HCT116 (cell line): ENCODE results near the gene PANX2.

ENCODE experiments used
- EGR1 ChIP-seq: IDR thresholded peaks from 2 replicates; pipeline ENCODE4 v1.6.1; 2012; ENCODE audit warnings: low read depth
- ELF1 ChIP-seq: IDR thresholded peaks from 2 replicates; pipeline ENCODE4 v1.6.1; 2012; ENCODE audit warnings: low read depth, borderline replicate concordance
- EZH2 ChIP-seq: fragments of 200-600 bp; sonication (generic); IDR thresholded peaks from 2 replicates; pipeline ENCODE4 v1.6.1; 2017; ENCODE audit warnings: antibody characterized with exemption, mixed run types
- EZH2phosphoT487 ChIP-seq: fragments of 200-600 bp; IDR thresholded peaks from 2 replicates; pipeline ENCODE4 v1.6.1; 2018; ENCODE audit warnings: antibody characterized with exemption, borderline replicate concordance
- JUND ChIP-seq: IDR thresholded peaks from 2 replicates; pipeline ENCODE4 v1.6.1; 2012
- MAX ChIP-seq: IDR thresholded peaks from 2 replicates; pipeline ENCODE4 v1.6.1; 2012
- POLR2A ChIP-seq: IDR thresholded peaks from 2 replicates; pipeline ENCODE4 v1.7.0; 2011; ENCODE audit warnings: borderline replicate concordance; ENCODE audit not compliant: insufficient read depth, insufficient read length; ENCODE audit errors: extremely low read depth
- RAD21 ChIP-seq: IDR thresholded peaks from 2 replicates; pipeline ENCODE4 v1.6.1; 2012; ENCODE audit warnings: low read depth, mild to moderate bottlenecking
- SIN3A ChIP-seq: IDR thresholded peaks from 2 replicates; pipeline ENCODE4 v1.6.1; 2012; ENCODE audit warnings: low read depth
- ZNF274 ChIP-seq: fragments of 200-500 bp; sonication (Bioruptor generic); IDR thresholded peaks from 2 replicates; pipeline ENCODE4 v1.6.1; 2014; ENCODE audit warnings: mild to moderate bottlenecking, low read depth, low read length, inconsistent platforms
- TF ChIP-seq, protein P1 (sequence below), 3 experiments: fragments of 200-600 bp in 1 of 3; sonication (generic) in 1 of 3; IDR thresholded peaks in 2 of 3; conservative IDR thresholded peaks in 1 of 3; 2 replicates each; pipeline ENCODE4 v1.5.1; 2012 to 2017; ENCODE audit warnings: low read depth in 2 of 3, low read length in 2 of 3, antibody characterized with exemption in 1 of 3, borderline replicate concordance in 1 of 3, control low read depth in 1 of 3, mild to moderate bottlenecking in 1 of 3, mixed read lengths in 1 of 3, mixed run types in 1 of 3, moderate library complexity in 1 of 3; ENCODE audit not compliant: insufficient read depth in 1 of 3
- TF ChIP-seq, protein P2 (sequence below): IDR thresholded peaks from 2 replicates; pipeline ENCODE4 v1.6.1; 2012; ENCODE audit warnings: low read depth
- TF ChIP-seq, protein P3 (sequence below): IDR thresholded peaks from 2 replicates; pipeline ENCODE4 v1.6.1; 2012

DNA sequence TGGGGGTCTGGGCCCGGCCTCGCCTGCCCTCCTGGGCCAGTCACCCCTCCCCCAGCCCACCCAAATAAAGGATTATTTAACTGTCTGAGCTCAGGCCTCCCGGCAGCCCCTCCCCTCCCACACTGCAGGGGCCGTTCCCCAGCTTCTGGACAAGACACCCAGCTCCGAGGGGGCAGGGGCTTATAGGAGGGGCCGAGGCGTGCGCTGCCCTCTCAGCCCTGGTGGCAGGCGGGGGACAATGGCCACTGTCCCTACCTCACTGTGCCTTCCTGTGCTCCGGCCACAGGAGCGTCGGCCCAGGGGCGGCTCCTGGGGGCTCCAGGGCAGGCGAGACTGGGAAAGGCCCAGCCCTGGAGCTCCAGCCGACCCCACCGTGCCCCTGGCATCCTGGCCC is 28.1 kb downstream of the PANX2 start:
- TF ChIP-seq EZH2phosphoT487, result no peak
- no peak for TF ChIP-seq JUND
- no peak for TF ChIP-seq EZH2
- TF ChIP-seq MAX, result no peak
- TF ChIP-seq, protein P1, sequence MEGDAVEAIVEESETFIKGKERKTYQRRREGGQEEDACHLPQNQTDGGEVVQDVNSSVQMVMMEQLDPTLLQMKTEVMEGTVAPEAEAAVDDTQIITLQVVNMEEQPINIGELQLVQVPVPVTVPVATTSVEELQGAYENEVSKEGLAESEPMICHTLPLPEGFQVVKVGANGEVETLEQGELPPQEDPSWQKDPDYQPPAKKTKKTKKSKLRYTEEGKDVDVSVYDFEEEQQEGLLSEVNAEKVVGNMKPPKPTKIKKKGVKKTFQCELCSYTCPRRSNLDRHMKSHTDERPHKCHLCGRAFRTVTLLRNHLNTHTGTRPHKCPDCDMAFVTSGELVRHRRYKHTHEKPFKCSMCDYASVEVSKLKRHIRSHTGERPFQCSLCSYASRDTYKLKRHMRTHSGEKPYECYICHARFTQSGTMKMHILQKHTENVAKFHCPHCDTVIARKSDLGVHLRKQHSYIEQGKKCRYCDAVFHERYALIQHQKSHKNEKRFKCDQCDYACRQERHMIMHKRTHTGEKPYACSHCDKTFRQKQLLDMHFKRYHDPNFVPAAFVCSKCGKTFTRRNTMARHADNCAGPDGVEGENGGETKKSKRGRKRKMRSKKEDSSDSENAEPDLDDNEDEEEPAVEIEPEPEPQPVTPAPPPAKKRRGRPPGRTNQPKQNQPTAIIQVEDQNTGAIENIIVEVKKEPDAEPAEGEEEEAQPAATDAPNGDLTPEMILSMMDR (IDR thresholded peaks at IDR 0.05 in 2 of 3, conservative IDR thresholded peaks at IDR 0.05 in 1 of 3; ENCODE audit: borderline replicate concordance in 1 of 3, insufficient read depth in 1 of 3, low read depth in 2 of 3, low read length in 2 of 3), result no peak
- TF ChIP-seq SIN3A, result no peak
- TF ChIP-seq POLR2A, result no peak
- TF ChIP-seq, protein P2, sequence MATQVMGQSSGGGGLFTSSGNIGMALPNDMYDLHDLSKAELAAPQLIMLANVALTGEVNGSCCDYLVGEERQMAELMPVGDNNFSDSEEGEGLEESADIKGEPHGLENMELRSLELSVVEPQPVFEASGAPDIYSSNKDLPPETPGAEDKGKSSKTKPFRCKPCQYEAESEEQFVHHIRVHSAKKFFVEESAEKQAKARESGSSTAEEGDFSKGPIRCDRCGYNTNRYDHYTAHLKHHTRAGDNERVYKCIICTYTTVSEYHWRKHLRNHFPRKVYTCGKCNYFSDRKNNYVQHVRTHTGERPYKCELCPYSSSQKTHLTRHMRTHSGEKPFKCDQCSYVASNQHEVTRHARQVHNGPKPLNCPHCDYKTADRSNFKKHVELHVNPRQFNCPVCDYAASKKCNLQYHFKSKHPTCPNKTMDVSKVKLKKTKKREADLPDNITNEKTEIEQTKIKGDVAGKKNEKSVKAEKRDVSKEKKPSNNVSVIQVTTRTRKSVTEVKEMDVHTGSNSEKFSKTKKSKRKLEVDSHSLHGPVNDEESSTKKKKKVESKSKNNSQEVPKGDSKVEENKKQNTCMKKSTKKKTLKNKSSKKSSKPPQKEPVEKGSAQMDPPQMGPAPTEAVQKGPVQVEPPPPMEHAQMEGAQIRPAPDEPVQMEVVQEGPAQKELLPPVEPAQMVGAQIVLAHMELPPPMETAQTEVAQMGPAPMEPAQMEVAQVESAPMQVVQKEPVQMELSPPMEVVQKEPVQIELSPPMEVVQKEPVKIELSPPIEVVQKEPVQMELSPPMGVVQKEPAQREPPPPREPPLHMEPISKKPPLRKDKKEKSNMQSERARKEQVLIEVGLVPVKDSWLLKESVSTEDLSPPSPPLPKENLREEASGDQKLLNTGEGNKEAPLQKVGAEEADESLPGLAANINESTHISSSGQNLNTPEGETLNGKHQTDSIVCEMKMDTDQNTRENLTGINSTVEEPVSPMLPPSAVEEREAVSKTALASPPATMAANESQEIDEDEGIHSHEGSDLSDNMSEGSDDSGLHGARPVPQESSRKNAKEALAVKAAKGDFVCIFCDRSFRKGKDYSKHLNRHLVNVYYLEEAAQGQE, result no peak
- TF ChIP-seq RAD21, result no peak
- TF ChIP-seq ZNF274, result no peak
- TF ChIP-seq EGR1, result no peak
- no peak for TF ChIP-seq ELF1
- TF ChIP-seq, protein P3, sequence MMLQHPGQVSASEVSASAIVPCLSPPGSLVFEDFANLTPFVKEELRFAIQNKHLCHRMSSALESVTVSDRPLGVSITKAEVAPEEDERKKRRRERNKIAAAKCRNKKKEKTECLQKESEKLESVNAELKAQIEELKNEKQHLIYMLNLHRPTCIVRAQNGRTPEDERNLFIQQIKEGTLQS, result no peak
